Neural cell (in vitro differentiated cells): ENCODE measurements around the gene SCAANT1.

Source experiments
- CTCF ChIP-seq: fragments of 450-650 bp; IDR thresholded peaks from 2 replicates; pipeline ENCODE4 v1.5.1; 2014; ENCODE audit warnings: antibody characterized with exemption, mild to moderate bottlenecking, moderate library complexity; ENCODE audit not compliant: poor library complexity, severe bottlenecking
- MXI1 ChIP-seq: fragments of 450-650 bp; conservative IDR thresholded peaks from 2 replicates; pipeline ENCODE4 v1.6.1; 2014; ENCODE audit warnings: antibody characterized with exemption, mild to moderate bottlenecking; ENCODE audit not compliant: poor library complexity, severe bottlenecking
- POLR2AphosphoS5 ChIP-seq: IDR thresholded peaks from 2 replicates; pipeline ENCODE4 v1.6.1; 2012
- TAF1 ChIP-seq: IDR thresholded peaks from 2 replicates; pipeline ENCODE4 v1.6.1; 2012; ENCODE audit warnings: low read depth

GRCh38 chr3:63918321-63918720 is 6.1 kb upstream of the SCAANT1 start:
- no peak for TF ChIP-seq CTCF
- no peak for TF ChIP-seq TAF1
- no peak for TF ChIP-seq POLR2AphosphoS5
- no peak for TF ChIP-seq MXI1
